ENCODE measurements around the gene DSCAML1.

DSCAML1 gene

GRCh38 chr11:117488996-117489952 lies 307.7 kb downstream of the DSCAML1 start:
- DNase-seq (ENCODE audit: low read depth): no peak

GRCh38 chr11:117486059-117486458 lies 311.0 kb downstream of the DSCAML1 start:
- no peak for DNase-seq (ENCODE audit: low read depth)

GRCh38 chr11:117484156-117484555 lies 312.9 kb downstream of the DSCAML1 start:
- DNase-seq (ENCODE audit: low read depth): no peak

GRCh38 chr11:117483372-117483771 lies 313.6 kb downstream of the DSCAML1 start:
- no peak for DNase-seq (ENCODE audit: low read depth)

GRCh38 chr11:117482881-117483280 lies 314.1 kb downstream of the DSCAML1 start:
- no peak for DNase-seq (ENCODE audit: low read depth)

GRCh38 chr11:117481885-117482284 lies 315.1 kb downstream of the DSCAML1 start:
- DNase-seq (ENCODE audit: low read depth): no peak

GRCh38 chr11:117481036-117481435 lies 316.0 kb downstream of the DSCAML1 start:
- DNase-seq (ENCODE audit: low read depth): no peak

- DNase-seq (ENCODE audit: low read depth): no peak
Measured at GRCh38 chr11:117480221-117480620, 316.8 kb downstream of the DSCAML1 start.

DNA sequence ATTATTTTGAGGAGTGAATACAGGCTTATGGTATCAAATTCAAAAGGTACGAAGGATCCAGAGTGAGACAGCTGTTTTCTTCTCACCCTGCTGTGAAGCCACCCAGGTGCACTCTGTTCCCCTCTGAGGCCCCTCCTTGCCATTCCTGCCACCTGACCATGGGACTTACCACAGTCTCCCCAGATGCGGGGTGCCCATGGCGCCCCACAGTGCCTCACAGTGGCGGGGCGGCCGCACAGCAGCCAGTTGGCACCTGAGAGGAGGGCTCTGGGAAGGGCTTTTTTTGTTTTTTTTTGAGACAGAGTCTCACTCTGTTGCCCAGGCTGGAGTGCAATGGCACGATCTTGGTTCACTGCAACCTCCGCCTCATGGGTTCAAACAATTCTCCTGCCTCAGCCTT lies 317.6 kb downstream of the DSCAML1 start:
- DNase-seq (ENCODE audit: low read depth): no peak

- DNase-seq (ENCODE audit: low read depth): no peak
Measured at GRCh38 chr11:117478926-117479325, 318.1 kb downstream of the DSCAML1 start.

GRCh38 chr11:117478126-117478860 lies 318.7 kb downstream of the DSCAML1 start:
- DNase-seq (ENCODE audit: low read depth): no peak

DNA sequence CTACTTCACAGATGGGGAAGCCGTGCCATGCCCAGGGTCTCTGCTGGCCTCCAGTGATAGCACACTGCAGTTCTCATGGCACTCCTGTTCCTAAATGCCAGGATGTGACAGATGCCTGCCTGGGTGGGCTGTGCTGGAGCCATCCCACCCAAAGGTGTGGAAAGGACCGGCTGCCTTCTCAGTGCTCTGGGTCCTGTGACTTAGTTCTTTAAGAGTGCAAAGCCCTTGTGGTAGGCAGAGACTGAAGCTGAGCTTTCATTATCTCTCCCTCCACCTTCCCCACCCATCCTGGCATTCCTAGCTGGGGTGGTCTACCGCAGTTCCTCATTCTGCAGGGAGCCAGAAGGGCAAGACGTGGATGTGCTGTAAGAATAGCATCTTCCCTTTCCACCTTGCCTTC lies 319.3 kb downstream of the DSCAML1 start:
- no peak for DNase-seq (ENCODE audit: low read depth)

DNA sequence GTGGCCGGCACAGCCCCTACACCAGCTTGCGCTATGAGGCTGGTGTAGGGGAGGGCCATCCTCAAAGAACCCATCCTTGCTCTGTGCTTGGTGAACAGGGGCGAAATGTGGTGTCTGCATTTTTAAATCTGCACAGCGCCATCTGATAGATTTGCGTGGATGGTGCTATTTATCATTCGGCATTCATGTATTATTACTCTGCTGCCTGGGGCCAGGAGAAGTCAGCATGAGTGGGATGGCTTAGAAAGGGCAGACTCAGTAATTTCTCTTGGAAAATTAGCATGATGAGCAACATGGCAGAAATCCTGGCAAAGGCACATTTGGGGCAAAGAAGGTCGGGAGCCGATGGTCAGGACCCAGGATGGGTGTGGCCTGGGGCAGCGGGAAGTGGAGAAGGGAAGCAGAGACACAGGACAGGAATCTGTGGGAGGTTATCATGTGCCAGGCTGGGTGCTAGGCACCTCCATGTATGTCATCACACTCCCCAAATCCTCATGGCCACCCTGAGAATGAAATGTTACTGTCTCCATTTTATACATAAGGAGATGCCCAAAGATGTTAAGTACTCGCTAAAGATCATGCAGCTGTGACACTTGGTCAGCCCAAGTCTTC lies 320.4 kb downstream of the DSCAML1 start:
- DNase-seq (ENCODE audit: low read depth): no peak

DNA sequence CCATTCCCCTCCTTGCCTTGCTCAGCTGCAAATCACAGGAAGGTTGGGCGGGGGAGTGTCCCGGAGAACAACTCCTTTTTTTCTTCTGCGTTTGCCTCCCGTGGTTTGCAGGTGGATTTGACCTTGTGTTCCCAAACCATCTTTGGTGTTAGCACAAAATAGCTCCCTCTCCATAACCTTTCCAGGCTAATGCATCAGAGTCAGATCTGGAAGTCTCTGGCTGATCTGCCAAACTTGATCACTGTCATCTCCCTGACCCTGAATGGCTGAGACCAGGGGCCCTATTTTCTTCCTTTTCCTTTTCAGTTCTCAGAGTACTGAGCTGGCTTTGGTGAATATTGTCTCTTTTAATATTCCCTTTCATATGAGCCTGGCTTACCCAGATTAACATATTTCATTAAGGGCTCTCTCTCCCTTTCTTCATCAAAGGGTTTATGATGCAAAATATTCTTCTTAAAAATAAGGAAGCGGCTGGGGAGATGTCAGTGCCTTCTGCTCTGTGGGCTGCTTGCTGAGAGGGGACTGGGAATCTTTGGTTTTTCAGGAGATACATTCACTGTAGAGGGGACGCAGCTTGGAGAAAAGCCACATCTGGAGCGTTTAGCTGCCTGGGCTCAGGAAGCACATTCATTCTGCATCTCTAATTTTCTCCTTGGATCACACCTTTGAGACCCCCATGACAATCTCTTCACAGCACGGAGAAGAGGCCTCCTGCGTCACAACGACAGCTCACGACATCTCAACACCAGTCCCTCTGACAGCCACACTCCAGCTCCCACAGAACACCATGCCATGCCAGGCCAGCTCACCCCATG lies 321.1 kb downstream of the DSCAML1 start:
- no peak for DNase-seq (ENCODE audit: low read depth)

DNA sequence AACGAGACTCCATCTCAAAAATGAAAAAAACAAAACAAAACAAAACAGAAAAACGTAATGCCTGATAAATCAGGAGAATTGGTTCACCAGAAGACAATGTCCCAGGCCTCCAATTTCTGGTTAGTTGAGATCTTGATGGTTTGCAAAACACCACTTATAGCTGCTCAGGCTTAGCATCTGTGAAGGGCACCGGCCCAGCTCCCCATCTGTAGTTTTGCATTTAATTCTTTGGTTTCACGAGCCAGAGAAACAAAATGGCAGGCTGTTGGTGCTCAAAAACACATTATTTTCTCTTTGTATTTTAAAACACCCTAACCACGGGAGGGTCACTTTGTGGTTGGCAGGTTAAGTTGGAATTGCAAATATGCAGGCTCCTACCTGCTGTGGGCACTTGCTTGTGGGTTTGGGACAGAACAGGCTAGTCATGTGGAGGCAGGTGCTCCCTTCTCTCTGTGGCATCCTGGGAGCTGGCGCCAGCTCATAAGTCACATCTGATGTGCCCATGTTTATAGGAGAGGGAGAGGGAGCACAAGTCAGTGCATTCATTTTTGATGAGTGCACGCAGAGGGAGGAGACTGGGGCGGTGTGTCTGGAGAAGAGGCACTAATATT lies 323.4 kb downstream of the DSCAML1 start:
- no peak for DNase-seq (ENCODE audit: low read depth)

DNA sequence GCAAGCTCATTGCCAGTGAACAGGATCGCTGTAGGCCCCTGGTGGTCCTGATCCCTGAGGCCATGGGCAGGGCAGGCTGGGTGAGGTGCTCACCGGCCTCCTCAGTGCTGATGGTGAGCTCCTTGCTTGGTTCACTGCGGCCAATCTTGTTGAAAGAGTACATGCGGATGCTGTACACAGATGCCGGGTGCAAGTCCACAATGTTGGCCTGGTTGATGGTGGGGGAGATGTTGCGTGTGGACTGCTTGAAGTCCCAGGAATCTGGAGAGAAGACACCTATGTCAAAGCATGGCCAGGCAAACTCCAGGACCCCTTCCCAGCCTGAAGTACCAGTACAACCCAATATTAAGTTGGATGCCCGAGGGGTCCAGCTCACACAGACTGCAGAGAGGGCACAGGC lies 325.2 kb downstream of the DSCAML1 start:
- DNase-seq (ENCODE audit: low read depth): no peak

GRCh38 chr11:117470576-117470975 lies 326.4 kb downstream of the DSCAML1 start:
- DNase-seq (ENCODE audit: low read depth): no peak

DNA sequence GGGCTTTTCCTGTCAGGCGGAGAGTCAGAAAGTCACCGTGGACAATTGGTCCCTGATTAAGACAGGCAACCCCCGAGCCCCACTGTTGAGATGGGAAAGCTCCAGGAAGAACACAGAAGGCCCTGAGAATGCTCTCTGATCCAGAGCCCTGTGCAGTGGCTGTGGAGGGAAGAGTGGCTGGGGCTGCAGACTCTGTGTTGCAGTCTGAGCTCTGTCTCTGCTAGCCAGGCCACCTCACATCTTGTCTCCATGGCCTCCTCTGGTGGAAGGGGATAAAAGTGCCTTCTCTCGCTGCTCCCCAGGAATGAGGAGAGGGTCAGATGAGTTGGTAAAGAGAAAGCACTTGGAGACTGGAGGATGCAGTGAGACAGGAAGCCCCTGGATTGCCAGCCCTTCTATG lies 328.1 kb downstream of the DSCAML1 start:
- DNase-seq (ENCODE audit: low read depth): no peak

DNA sequence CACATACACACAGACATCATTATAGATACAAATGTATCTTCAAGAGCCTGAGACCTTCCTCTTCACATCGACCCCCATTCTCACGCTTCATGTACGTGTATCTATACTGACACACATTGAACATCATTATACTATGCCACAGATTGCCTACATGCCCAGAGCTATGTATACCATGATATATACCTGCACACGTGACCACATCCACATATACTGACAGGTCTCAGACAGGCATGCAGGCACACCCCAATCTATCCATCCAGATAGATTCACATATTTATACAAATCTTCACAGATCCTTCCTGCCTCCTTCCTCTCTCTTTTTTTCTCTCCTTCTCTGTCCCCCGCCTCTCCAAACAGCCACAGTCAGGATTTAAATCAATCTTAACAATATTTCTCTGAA lies 329.2 kb downstream of the DSCAML1 start:
- DNase-seq (ENCODE audit: low read depth): no peak

DNA sequence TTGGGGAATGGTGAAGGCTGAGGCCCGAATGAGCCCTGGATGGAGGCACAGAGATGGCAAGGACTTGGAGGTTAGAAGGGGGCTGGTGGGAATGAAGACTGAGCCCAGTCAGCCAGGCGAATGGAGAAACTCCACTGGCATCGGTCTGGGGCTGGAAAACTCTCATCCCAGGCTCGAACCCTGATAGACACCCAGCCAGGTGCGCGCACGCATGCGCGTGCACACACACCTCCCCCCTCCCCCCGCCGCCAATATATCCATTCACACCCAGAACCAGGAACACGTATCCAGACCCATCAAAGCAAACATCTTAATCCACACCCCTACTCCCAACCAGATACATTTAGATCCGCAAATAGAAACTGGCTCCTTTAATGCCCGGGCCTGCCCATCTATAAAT lies 330.1 kb downstream of the DSCAML1 start:
- DNase-seq (ENCODE audit: low read depth): no peak

GRCh38 chr11:117465236-117465997 lies 331.6 kb downstream of the DSCAML1 start:
- DNase-seq (ENCODE audit: low read depth): no peak
